ENCODE data around the gene NT5DC3.

The NT5DC3 gene

GRCh38 chr12:103808239-103808880 is 32.7 kb downstream of the NT5DC3 start:
- no peak for DNase-seq

- no peak for DNase-seq
Measured at GRCh38 chr12:103807561-103808238, 33.3 kb downstream of the NT5DC3 start.

- no peak for DNase-seq
Measured at GRCh38 chr12:103806803-103807202, 34.2 kb downstream of the NT5DC3 start.

GRCh38 chr12:103805655-103806360 is 35.2 kb downstream of the NT5DC3 start:
- DNase-seq = no peak

- no peak for DNase-seq
Measured at GRCh38 chr12:103803847-103804246, 37.2 kb downstream of the NT5DC3 start.

- DNase-seq = no peak
Measured at GRCh38 chr12:103802586-103802886, 38.5 kb downstream of the NT5DC3 start.

- no peak for DNase-seq
Measured at GRCh38 chr12:103801709-103802585, 39.1 kb downstream of the NT5DC3 start.

- peak; percentile 74 for DNase-seq
Measured at GRCh38 chr12:103799857-103800771, 40.9 kb downstream of the NT5DC3 start.

GRCh38 chr12:103799504-103799856 is 41.6 kb downstream of the NT5DC3 start:
- no peak for DNase-seq

GRCh38 chr12:103798586-103798985 is 42.4 kb downstream of the NT5DC3 start:
- no peak for DNase-seq

- no peak for DNase-seq
Measured at GRCh38 chr12:103794309-103795213, 46.5 kb downstream of the NT5DC3 start.

GRCh38 chr12:103793512-103794045 is 47.5 kb downstream of the NT5DC3 start:
- DNase-seq = no peak

GRCh38 chr12:103793046-103793445 is 48.0 kb downstream of the NT5DC3 start:
- no peak for DNase-seq

- DNase-seq = no peak
Measured at GRCh38 chr12:103791350-103791920, 49.6 kb downstream of the NT5DC3 start.

- no peak for DNase-seq
Measured at GRCh38 chr12:103786201-103786600, 54.8 kb downstream of the NT5DC3 start.

- no peak for DNase-seq
Measured at GRCh38 chr12:103785243-103786031, 55.6 kb downstream of the NT5DC3 start.

GRCh38 chr12:103783744-103784664 is 57.0 kb downstream of the NT5DC3 start:
- DNase-seq = no peak

- DNase-seq = no peak
Measured at GRCh38 chr12:103782399-103782798, 58.6 kb downstream of the NT5DC3 start.
